GM19324 (cell line): ENCODE measurements around the gene RFWD3.

Source experiments
- ATAC-seq: cut with Tn5 transposase; IDR thresholded peaks from one replicate; pipeline ENCODE4 v1.9.1; 2021; ENCODE audit warnings: mild to moderate bottlenecking, moderate library complexity; ENCODE audit not compliant: unreplicated experiment, low FRiP score

The RFWD3 gene

DNA sequence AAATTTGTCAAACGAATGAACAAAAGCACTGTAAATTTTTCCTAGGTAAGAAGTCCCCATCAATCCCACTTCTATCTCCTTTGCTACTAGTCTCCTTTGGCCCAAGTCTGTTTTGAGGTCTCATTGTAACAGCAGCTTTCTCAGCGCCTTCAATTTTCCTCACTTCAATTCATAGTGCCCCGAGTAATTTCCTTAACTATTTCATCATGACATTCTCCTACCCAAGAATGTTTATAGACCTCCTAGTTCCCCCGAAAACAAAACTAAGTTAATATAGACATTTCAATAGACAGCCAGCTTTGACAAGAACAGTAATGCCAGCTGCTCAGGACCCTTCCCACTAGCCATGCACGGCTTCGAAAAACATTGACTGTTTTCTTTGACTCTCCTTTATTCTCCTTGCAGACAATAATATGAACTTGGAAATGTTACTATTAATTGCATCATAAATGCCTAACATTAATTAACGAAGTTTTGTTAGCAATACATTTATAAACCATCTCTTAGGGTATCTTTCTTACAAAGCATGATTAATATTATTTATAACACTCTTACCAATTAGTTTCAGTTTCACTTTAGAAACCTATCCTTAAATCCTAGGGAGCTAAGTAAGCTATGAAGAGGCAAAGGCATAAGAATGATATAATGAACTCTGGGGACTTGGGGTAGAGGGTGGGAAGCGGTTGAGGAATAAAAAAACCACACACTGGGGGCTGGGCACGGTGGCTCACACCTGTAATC is 82.6 kb downstream of the RFWD3 start:
- no peak for ATAC-seq

DNA sequence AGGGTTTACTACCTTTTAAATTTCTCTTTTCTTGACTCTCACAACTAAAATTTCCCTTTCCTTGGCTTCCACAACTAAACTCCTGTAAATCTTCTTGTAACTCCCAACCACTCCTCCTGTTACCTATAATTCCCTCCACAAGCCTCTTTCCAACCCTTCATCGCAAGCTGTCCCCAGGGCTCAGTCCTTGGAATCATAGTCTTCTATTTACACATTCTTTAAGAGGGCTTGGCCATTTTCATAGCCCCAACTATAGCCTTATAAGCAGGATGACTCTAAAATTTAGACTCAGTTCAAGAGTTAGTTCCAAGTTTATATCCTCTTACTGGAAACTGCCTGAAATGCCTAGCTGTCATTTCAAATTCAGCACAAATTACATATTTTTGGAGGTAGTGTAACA is 83.7 kb downstream of the RFWD3 start:
- ATAC-seq: no peak

DNA sequence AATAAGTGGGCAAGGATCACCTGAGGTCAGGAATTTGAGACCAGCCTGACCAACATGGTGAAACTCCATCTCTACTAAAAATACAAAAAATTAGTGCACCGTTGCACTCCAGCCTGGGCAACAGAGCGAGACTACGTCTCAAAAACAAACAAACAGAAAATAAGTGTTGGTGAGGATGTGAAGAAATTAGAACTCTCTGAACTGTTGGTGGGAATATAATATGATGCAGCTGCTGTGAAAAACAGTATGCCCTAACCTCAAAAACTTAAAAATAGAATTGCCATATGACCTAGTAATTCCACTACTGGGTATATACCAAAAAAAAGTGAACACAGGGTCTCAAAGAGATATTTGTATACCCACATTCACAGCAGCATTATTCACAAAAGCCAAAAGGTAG is 85.8 kb downstream of the RFWD3 start:
- ATAC-seq: no peak

DNA sequence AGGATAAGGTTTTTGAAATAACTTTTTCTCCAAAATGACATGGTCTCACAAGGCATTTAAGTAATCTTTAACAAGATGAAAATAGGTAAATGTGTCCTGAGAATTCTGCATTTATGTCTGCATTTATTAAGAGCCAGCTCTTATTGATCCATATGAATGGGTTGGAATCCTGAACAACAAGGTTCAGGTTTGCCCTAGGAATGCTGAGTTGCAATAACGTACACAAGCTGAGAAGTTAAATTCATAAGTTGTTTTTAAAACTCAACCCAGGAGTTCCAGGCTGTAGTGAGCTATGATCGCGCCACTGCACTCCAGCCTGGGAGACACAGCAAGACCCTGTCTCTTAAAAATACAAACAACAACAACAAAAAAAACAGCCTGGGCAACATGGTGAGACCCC is 87.8 kb downstream of the RFWD3 start:
- ATAC-seq: no peak

DNA sequence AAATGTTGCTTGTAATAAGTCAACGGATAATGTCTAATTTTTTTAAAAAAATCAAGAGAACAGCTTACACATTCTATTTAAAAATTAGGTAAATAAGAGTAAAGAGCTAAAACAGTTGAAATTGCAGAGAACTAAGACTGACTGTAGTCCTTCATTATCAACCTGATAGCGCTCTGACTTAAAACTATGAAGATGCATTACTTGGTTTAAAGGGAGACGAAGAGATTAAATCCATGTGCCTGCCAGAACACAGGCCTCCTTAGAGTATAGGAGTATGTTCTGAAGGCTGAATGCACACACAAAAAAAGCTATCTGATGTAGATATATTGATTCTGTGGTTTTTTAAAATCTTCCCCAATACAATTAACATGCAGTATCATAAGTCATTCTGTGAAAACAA is 88.2 kb downstream of the RFWD3 start:
- no peak for ATAC-seq

DNA sequence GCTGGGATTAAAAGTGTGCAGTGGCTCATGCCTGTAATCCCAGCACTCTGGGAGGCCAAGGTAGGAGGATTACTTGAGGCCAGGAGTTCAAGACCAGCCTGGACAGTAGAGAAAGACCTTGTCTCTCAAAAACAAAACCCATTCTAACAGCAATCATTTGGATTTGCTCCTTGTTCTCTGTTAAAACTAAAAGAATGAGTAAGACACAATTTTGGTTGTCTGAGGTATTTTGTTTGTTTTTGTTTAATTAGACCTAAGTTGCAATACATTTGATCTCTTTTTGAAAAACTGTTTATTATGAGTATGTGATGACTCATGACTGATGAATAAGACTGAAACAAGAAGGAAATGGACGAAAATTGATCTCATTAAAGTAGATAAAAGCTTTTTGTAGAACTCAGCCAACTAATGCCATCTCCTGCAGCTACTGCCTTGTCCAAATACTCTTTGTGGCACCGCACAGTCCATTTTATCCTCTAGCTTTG is 88.8 kb downstream of the RFWD3 start:
- ATAC-seq: no peak

DNA sequence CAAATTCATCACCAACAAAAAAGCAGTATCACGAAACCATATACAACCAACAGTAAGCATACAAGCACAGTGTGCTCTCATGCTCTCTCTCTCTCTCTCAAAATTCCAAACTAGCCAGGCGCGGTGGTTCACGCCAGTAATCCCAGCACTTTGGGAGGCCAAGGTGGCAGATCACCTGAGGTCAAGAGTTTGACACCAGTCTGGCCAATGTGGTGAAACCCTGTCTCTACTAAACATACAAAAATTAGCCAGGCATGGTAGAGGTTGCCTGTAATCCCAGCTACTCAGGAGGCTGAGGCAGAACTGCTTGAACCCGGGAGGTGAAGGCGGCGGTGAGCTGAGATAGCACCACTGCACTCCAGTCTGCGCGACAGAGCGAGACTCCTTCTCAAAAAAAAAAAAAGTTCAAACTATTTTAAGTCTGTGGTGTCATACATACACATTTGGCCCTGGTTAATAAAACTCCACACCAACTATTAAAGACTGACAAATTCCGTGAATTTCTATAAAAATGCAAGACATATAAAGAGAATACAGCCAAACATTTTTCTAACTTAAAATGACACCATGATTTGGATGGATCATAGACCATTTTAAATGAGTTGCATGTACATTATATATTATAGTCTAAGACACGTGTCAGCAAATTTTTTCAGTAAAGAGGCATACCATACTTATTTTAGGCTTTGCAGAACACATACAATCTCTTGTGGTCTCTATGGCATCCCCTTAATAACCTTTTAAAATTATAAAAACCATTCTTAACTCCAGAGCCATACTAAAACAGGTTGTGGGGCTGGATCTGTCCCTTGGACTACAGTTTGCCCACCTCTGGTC is 90.7 kb downstream of the RFWD3 start:
- no peak for ATAC-seq

DNA sequence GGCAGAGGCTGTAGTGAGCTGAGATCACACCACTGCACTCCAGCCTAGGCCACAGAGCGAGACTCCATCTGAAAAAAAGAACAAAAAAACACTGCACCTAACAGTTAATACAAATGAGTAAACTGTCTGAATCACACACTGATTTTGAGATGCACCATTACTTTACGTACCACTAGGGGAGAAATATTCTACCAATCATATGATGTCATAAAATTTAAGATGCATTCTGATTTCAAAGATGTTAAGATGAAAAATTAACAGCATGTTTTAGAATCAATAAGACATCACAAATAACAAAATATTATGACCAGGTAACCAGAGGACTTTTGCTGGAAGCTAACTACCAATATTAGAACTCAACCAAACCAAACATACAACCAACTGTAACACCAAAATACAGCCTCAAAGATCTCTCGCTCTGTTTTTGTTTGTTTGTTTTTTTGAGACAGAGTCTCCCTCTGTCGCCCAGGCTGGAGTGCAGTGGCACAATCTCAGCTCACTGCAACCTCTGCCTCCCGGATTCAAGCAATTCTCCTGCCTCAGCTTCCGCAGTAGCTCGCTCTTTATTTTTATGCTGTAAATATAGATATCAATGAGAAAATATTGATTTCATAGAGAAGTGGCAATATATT is 91.4 kb downstream of the RFWD3 start:
- ATAC-seq: no peak

DNA sequence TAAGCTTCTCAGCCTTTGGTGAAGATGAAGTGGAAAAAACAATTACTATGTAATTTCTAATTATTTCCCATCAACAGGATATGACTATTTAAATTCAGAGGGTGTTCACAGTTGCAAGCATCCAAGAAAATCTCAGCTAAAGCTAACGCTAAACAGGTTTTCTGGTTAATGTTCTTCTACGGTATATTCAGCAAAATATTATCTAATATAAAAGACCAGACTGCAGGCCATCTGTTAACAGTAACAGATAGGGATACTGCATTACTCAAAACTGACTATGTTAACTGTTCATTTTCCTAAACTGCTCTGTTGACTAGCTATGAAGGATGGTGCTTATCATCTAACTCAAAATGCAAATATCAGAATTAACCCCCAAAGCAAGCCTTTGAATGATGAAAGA is 92.5 kb downstream of the RFWD3 start:
- no peak for ATAC-seq

DNA sequence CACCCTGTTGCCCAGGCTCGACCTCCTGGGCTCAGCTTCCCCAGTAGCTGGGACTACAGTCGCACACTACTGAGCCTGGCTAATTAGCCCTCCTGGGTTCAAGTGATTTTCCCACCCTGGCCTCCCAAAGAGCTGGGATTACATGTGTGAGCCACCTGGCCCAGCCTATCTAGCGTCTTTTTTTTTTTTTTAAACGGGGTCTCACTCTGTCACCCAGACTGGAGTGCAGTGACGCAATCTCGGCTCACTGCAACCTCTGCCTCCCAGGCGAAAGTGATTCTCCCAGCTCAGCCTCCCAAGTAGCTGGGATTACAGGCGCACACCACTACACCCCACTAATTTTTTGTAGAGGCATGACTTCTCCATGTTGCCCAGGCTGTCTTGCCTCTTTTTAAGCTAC is 93.1 kb downstream of the RFWD3 start:
- no peak for ATAC-seq
